K562 (cell line): Measurements from ENCODE around the gene FAM81B. TPM values are rescaled to one million over a fixed set of nuclear protein-coding genes. Genes with fewer than 3 reads are reported as not detected.

Experiments
- ATAC-seq: fragments of 200-7000 bp; cut with Tn5 transposase; 3 replicates; pipeline ENCODE4 v1.9.1; 2020; ENCODE audit warnings: moderate library complexity
- BruUV-seq: library from RNA; stranded (reverse); fragments of 400-500 nt; replicated peaks from 2 replicates; lab custom pipeline; 2021; lab: Mats Ljungman, UMichigan
- CTCF ChIA-PET: fragments of 300-600 bp; formaldehyde crosslinking; extraction: SDS; loops from one replicate; lab custom pipeline; 2021; ENCODE audit warnings: low intra/inter-chr PET ratio; lab: Yijun Ruan, JAX
- POLR2A ChIA-PET: fragments of 300-600, 350-650 bp; sonication (Branson Sonifier 250); formaldehyde crosslinking; extraction: SDS; loops from one replicate; lab custom pipeline; 2021; ENCODE audit warnings: antibody characterized with exemption, inconsistent platforms; lab: Yijun Ruan, JAX
- DNase-seq, 4 experiments: peaks; one replicate each; pipeline versions ENCODE4 v3.0.0 to v3.0.0-alpha.2; 2011 to 2018; ENCODE audit warnings: low spot score in 3 of 4, mixed read lengths in 3 of 4; ENCODE audit errors: extremely low read depth in 1 of 4
- FAIRE-seq: peaks from 2 replicates; lab custom pipeline; 2011; peaks lifted over from hg19 to GRCh38; lab: Jason Lieb, UNC
- H2AFZ ChIP-seq: 2 replicates; pipeline ENCODE4 v1.6.0; 2011; ENCODE audit warnings: low read depth, low read length, control low read depth, inconsistent platforms
- H3K27ac ChIP-seq: fragments of 200-600 bp; 3 replicates; pipeline ENCODE4 v1.8.0; 2011; ENCODE audit warnings: low read depth, mild to moderate bottlenecking, control low read depth, inconsistent platforms, low read length, moderate library complexity, mixed read lengths; ENCODE audit errors: extremely low read depth
- H3K27me3 ChIP-seq, 2 experiments: fragments of 300-600 bp in 1 of 2; 2 replicates in 1 of 2; 3 replicates in 1 of 2; pipeline versions ENCODE4 v1.6.0 to v1.8.0; 2011; ENCODE audit warnings: inconsistent platforms in 2 of 2, low read length in 2 of 2, mild to moderate bottlenecking in 1 of 2, mixed read lengths in 1 of 2, moderate library complexity in 1 of 2; ENCODE audit not compliant: control insufficient read depth in 2 of 2, insufficient read depth in 2 of 2
- H3K36me3 ChIP-seq: fragments of 300-600 bp; 3 replicates; pipeline ENCODE4 v1.8.0; 2011; ENCODE audit warnings: mild to moderate bottlenecking, low read length, inconsistent platforms; ENCODE audit not compliant: control insufficient read depth, insufficient read depth
- H3K4me1 ChIP-seq, 2 experiments: fragments of 200-600 bp in 1 of 2; replicated peaks in 1 of 2; 2 replicates in 1 of 2; 3 replicates in 1 of 2; pipeline versions ENCODE4 v1.5.1 to v1.8.0; 2011; ENCODE audit warnings: inconsistent platforms in 2 of 2, low read length in 2 of 2, mild to moderate bottlenecking in 1 of 2, mixed read lengths in 1 of 2, moderate library complexity in 1 of 2; ENCODE audit not compliant: control insufficient read depth in 2 of 2, insufficient read depth in 2 of 2
- H3K4me2 ChIP-seq: 2 replicates; pipeline ENCODE4 v1.6.1; 2011; ENCODE audit warnings: low read length, control low read depth, inconsistent platforms, mixed read lengths; ENCODE audit not compliant: insufficient read depth
- H3K4me3 ChIP-seq: fragments of 200-600 bp; sonication (generic), shearing (Covaris generic); 2 replicates; pipeline ENCODE4 v1.5.1; 2016; ENCODE audit warnings: control low read depth, inconsistent platforms
- H3K79me2 ChIP-seq: fragments of 200-600 bp; 3 replicates; pipeline ENCODE4 v1.8.0; 2011; ENCODE audit warnings: low read length, inconsistent platforms; ENCODE audit not compliant: control insufficient read depth, insufficient read depth
- H3K9ac ChIP-seq, 2 experiments: 2 replicates each; pipeline versions ENCODE4 v1.6.0 to v1.6.1; 2011; ENCODE audit warnings: low read depth in 2 of 2, low read length in 2 of 2, control low read depth in 1 of 2, inconsistent platforms in 1 of 2, mild to moderate bottlenecking in 1 of 2, mixed read lengths in 1 of 2; ENCODE audit not compliant: insufficient read depth in 1 of 2
- H3K9me1 ChIP-seq: one replicate; pipeline ENCODE4 v1.6.0; 2011; ENCODE audit warnings: inconsistent platforms, mild to moderate bottlenecking, low read length, moderate library complexity; ENCODE audit not compliant: control insufficient read depth, insufficient read depth
- H3K9me3 ChIP-seq: replicated peaks from 2 replicates; pipeline ENCODE4 v1.5.1; 2011; ENCODE audit warnings: low read depth, low read length, inconsistent platforms; ENCODE audit not compliant: control insufficient read depth, insufficient read depth
- H4K20me1 ChIP-seq: replicated peaks from 2 replicates; pipeline ENCODE4 v1.6.1; 2011; ENCODE audit warnings: low read length, inconsistent platforms, mixed read lengths; ENCODE audit not compliant: control insufficient read depth, insufficient read depth
- ARID3B ChIP-seq: fragments of 250-450 bp; sonication (Bioruptor Pico); IDR thresholded peaks from 2 replicates; pipeline ENCODE4 v1.4.0; 2020; ENCODE audit warnings: borderline replicate concordance
- BHLHE40 ChIP-seq: IDR thresholded peaks from 2 replicates; pipeline ENCODE4 v1.6.1; 2011; ENCODE audit warnings: low read length, improper control_type of control experiment
- CTCFL ChIP-seq: IDR thresholded peaks from 2 replicates; pipeline ENCODE4 v1.6.1; 2011; ENCODE audit warnings: borderline replicate concordance, low read depth, mild to moderate bottlenecking, moderate library complexity, low read length; ENCODE audit not compliant: insufficient read depth, poor library complexity, severe bottlenecking
- FOXJ2 ChIP-seq: fragments of 200-800 bp; sonication (Bioruptor generic); IDR thresholded peaks from 2 replicates; pipeline ENCODE4 v1.6.1; 2016; ENCODE audit warnings: missing genetic modification characterization, missing compliant biosample characterization
- HNRNPL ChIP-seq: fragments of 200-400 bp; formaldehyde crosslinking; IDR thresholded peaks from 2 replicates; pipeline ENCODE4 v1.6.1; 2017; ENCODE audit warnings: low read depth, mild to moderate bottlenecking, low read length
- HOXB6 ChIP-seq: fragments of 250-450 bp; sonication (Bioruptor Pico); IDR thresholded peaks from 2 replicates; pipeline ENCODE4 v1.5.1; 2022; ENCODE audit warnings: mild to moderate bottlenecking, borderline replicate concordance
- HSF4 ChIP-seq: fragments of 250-450 bp; sonication (Bioruptor Pico); IDR thresholded peaks from 2 replicates; pipeline ENCODE4 v2.1.2; 2022; ENCODE audit warnings: mild to moderate bottlenecking, moderate library complexity, borderline replicate concordance
- IRF2 ChIP-seq: sonication (generic); formaldehyde crosslinking; IDR thresholded peaks from 2 replicates; pipeline ENCODE4 v1.8.1; 2022; ENCODE audit warnings: mild to moderate bottlenecking, missing genetic modification reagents
- MAZ ChIP-seq, 2 experiments: fragments of 450-650 bp in 1 of 2; sonication (generic) in 1 of 2; formaldehyde crosslinking; IDR thresholded peaks in 1 of 2; conservative IDR thresholded peaks in 1 of 2; 2 replicates each; pipeline versions ENCODE4 v1.4.0 to v1.5.0; 2020; ENCODE audit warnings: mild to moderate bottlenecking in 1 of 2, missing genetic modification reagents in 1 of 2
- MXD1 ChIP-seq: fragments of 250-450 bp; sonication (Bioruptor Pico); IDR thresholded peaks from 2 replicates; pipeline ENCODE4 v1.8.0; 2021; ENCODE audit warnings: borderline replicate concordance, mild to moderate bottlenecking, moderate library complexity; ENCODE audit not compliant: poor library complexity, severe bottlenecking
- NCOA4 ChIP-seq: fragments of 450-650 bp; IDR thresholded peaks from 2 replicates; pipeline ENCODE4 v1.6.1; 2018; ENCODE audit warnings: mild to moderate bottlenecking; ENCODE audit not compliant: partially characterized antibody
- NFIX ChIP-seq: fragments of 250-450 bp; sonication (Bioruptor Pico); IDR thresholded peaks from 2 replicates; pipeline ENCODE4 v1.4.0; 2020; ENCODE audit warnings: low read depth, mild to moderate bottlenecking, moderate library complexity
- PREB ChIP-seq: sonication (generic); formaldehyde crosslinking; IDR thresholded peaks from 2 replicates; pipeline ENCODE4 v1.8.1; 2023; ENCODE audit warnings: mild to moderate bottlenecking, missing genetic modification reagents
- ZNF175 ChIP-seq: fragments of 200-800 bp; sonication (Bioruptor generic); IDR thresholded peaks from 2 replicates; pipeline ENCODE4 v1.6.1; 2016; ENCODE audit warnings: low read depth, mild to moderate bottlenecking, missing genetic modification characterization, missing compliant biosample characterization
- ZNF584 ChIP-seq: fragments of 200-800 bp; sonication (Bioruptor generic); IDR thresholded peaks from 2 replicates; pipeline ENCODE4 v1.6.1; 2016; ENCODE audit warnings: low read depth, mild to moderate bottlenecking, missing genetic modification characterization, missing compliant biosample characterization
- WGBS: fragments of 100-300 bp; shearing (Covaris generic); methylation state at CpG from one replicate; pipeline ENCODE4 v1.1.6; 2016; ENCODE audit warnings: low coverage, mixed read lengths; ENCODE audit not compliant: insufficient coverage; ENCODE audit errors: missing lambda C conversion rate; 5-methylcytosine and 5-hydroxymethylcytosine counted together
- in situ Hi-C: fragments of 300-500 bp; cut with MboI; formaldehyde crosslinking; loops from 4 replicates; pipeline ENCODE4 v1.15.0; 2018; ENCODE audit warnings: inconsistent platforms, mixed read lengths
- intact Hi-C: fragments of 100-400 bp; cut with micrococcal nuclease; formaldehyde crosslinking; loops from 2 replicates; pipeline ENCODE4 v1.14.2; 2022
- polyA plus RNA-seq, 8 experiments: library from polyadenylated mRNA; depleted of rRNA in 4 of 8; stranded (reverse) in 5 of 8; unstranded in 3 of 8; fragments of >200 nt; fragmentation: Nextera tagmentation in 2 of 8; fragmentation: Illumina TruSeq in 1 of 8; extraction: Ambion mirVana in 2 of 8; extraction: Trizol in 1 of 8; gene quantifications; 2 replicates each; pipeline versions ENCODE4 v1.2.1 to v1.2.3, GENCODE V29; 2011 to 2014; ENCODE audit warnings: inconsistent platforms in 1 of 8, missing spikeins in 1 of 8
- total RNA-seq, 7 experiments: library from RNA; depleted of rRNA in 6 of 7; stranded (reverse); fragments of >200 nt in 6 of 7; fragmentation: Illumina TruSeq in 2 of 7; extraction: Trizol in 2 of 7; gene quantifications; 2 replicates each; pipeline versions ENCODE4 v1.2.1 to v1.2.3, GENCODE V29; 2011 to 2021; ENCODE audit warnings: low replicate concordance in 1 of 7

Gene FAM81B
- total and polyA plus RNA-seq, 9 of the 15 experiments (the other 6 are each of a cell fraction or from before 2014, with no cell fraction given), result 0.08 to 0.64 (median 0.25) TPM; not detected in 2

GRCh38 chr5:95441636-95442035 lies 50.5 kb downstream of the FAM81B start:
- peaks cover 0 to 5% of the 10 kb centered on the region in 2 experiments; a peak in 1 of 5 replicates for H3K4me1 ChIP-seq
- ChIA-PET POLR2A (interaction anchor here (1.2 kb wide), 1 partner anchor 9 kb away, joined by 4 read pairs; no protein-coding TSS in a partner anchor), CTCF (no interaction called here)
- no TSS peak for BruUV-seq
- H3K9me1 ChIP-seq, result no peaks in the 10 kb centered on the region
- TF ChIP-seq BHLHE40 (no peak), HNRNPL (no peak), ARID3B (CRISPR knock-in tag) (no peak), CTCFL (no peak), ZNF175 (CRISPR knock-in tag) (no peak), ZNF584 (CRISPR knock-in tag) (no peak), HSF4 (CRISPR knock-in tag) (no peak), MXD1 (CRISPR knock-in tag) (no peak), FOXJ2 (tag) (no peak), MAZ (CRISPR knock-in tag; conservative IDR thresholded peaks at IDR 0.05 in 1 of 2, IDR thresholded peaks at IDR 0.05 in 1 of 2) (no peak), HOXB6 (no peak), NFIX (no peak), NCOA4 (no peak), IRF2 (CRISPR knock-in tag) (no peak), PREB (CRISPR knock-in tag) (no peak)
- 0% methylated on average over 2 of the region's 2 CpGs for WGBS
- ATAC-seq (no peak), FAIRE-seq (no peak), DNase-seq (no peak)
- no peak overlapping the region for H3K9ac ChIP-seq
- H2AFZ ChIP-seq, result no peak overlapping the region
- in situ Hi-C loops, result no loop called here
- H3K79me2 ChIP-seq, result no peaks in the 10 kb centered on the region
- no peak overlapping the region for H3K4me3 ChIP-seq
- H3K27ac ChIP-seq, result no peak overlapping the region
- H3K4me2 ChIP-seq, result no peak overlapping the region
- peaks cover 10 to 16% of the 10 kb centered on the region in 2 experiments; a peak in 4 of 5 replicates for H3K27me3 ChIP-seq
- no peaks in the 10 kb centered on the region for H3K36me3 ChIP-seq
- no peaks in the 10 kb centered on the region for H4K20me1 ChIP-seq
- no peaks in the 10 kb centered on the region for H3K9me3 ChIP-seq
- intact Hi-C loops, result loop anchor here (10.0 kb wide), 2 partner anchors 403 to 477 kb away; no protein-coding TSS in a partner anchor
